Measurements from ENCODE around the gene DSC3.

Gene DSC3

DNA sequence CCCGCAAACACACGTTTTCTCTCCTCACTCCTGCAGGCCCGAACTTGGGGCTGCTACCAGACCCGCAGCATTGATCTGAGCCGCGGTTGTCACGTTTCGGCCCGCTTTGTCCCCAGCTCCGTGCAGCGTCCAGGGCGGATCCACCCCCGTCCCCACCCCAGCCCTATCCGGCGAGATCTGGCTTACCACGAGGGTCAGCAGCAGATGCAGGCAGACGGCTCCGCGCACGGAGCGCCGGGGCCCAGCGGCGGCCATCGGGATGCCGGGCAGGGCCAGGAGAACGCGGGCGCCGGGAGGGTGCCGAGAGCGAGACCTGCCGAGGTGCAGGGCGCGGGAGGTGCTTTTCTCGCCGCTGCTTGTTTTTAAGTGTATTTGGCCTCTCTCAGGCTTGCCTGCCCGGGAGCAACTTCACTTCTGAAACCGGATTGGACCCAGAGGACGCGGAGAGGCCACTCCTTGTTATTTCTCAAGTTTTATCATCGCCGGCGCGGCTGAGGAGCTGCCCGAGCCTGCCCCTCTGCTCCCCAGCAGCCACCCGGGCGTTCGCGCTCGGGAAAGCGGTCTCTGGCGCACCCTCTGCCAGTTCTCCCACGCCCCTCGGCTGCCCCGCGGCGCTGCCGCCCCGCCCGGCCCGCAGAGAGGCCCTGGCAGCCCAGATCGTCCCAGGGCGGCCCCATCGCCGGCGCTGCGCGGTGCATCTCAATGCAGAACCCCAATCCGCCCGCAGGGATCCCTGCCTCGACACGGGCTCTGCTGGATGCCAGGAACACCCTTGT lies at the start of gene DSC3:
DSC3 (minus strand) TSS at position 337 of the 776 bp plus-strand sequence; CDS start at position 255, 82 bp downstream.
- no peak for DNase-seq
- in situ Hi-C loops (cut with MboI; ENCODE audit: low pct_unique_long_range_greater_than_20kb, low sequenced_read_pairs), result no loop called here

DNA sequence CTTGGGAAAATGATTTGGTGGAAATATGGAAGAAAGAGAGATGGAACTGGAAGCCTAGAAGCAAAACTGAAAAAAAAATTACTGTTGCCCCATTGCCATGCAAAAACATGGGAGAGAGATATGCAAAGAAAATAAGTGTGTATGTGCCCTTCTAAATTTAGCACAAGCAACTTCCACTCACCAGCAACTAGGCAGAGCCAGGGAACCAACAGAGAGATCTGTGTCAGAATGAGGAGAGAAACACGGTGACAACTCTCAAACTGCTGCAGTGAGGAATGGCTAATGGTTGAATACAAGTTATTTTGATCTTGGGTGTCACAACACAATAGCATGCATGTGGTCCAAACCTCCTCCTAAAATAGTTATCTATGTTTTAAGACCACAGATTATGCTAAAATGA lies 48.8 kb upstream of the DSC3 start:
- DNase-seq, result no peak
- in situ Hi-C loops (cut with MboI; ENCODE audit: low pct_unique_long_range_greater_than_20kb, low sequenced_read_pairs), result no loop called here

DNA sequence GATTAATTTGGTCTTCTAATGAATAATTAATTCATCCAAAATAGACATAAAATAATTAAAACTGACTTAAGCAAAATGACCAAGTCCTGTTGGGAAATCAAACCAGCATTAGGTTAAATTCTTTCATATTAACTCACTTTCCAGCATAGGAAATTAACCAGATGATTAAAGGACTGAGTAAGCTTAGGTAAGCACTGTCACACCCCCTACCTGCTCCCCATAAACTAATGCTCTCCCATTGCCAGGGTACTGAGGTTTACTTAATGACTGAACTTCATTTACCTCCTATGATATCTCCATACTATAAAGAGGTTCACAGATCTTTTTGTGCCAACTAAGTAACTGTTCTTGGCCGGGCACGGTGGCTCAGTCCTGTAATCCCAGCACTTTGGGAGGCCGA lies 46.0 kb upstream of the DSC3 start:
- DNase-seq, result no peak
- in situ Hi-C loops (cut with MboI; ENCODE audit: low pct_unique_long_range_greater_than_20kb, low sequenced_read_pairs), result no loop called here

DNA sequence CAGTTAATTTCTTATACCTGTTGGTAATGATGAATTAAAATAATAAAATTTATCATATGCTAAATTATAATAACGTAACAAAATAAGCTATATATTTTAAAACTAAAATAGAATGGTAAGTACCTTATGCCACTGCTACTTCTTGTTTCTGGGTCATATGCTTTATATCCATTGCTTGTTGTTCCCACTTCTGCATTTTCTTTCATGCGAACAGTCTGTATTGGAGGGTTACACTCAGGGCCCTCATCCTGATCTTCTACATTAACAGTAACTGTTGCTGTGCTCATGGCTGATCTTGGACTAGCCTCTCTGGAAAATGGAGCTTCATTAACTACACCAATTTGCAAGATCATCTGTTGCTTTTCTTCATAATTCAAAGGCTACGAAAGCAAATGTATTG lies 37.4 kb upstream of the DSC3 start:
- in situ Hi-C loops (cut with MboI; ENCODE audit: low pct_unique_long_range_greater_than_20kb, low sequenced_read_pairs), result no loop called here
- DNase-seq, result peak; percentile 24

DNA sequence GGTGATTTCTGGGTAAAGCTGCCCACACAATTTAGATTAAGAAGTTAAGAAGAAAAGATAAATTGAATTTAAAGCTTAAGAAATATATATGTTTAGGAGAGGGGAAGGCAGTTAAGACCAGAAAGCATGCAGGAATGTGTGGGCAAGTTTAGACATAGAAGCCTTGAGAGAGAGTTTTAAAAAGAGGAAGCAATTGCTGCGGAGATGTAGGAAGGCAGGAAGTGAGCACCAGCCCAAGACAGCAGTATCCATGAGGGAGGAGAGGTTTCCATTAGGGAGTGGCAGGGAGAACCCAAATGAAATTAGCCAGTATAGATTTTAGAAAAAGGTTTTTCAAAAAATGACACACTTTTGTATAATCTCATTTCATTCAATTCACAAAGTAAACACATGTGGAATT lies 35.3 kb upstream of the DSC3 start:
- DNase-seq, result peak; percentile 76
- in situ Hi-C loops (cut with MboI; ENCODE audit: low pct_unique_long_range_greater_than_20kb, low sequenced_read_pairs), result no loop called here

DNA sequence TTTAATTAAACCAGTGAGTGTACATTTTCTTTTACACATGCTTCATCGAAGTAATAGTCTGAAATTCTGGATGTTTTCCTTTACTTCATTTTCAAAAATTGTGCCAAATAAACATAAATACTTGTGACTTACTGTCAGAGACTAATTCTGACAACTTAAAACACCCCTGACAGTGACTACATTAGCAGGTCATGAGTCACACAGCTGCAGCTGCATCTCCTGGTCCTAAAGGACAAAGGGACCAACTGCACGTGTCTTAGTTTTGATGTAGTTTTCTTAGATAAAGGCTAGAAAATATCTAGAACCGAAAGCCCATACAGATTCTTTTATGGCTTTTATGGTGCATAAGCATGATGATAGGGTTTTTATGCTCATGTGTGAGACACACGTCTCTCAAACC lies 29.6 kb upstream of the DSC3 start:
- in situ Hi-C loops (cut with MboI; ENCODE audit: low pct_unique_long_range_greater_than_20kb, low sequenced_read_pairs), result no loop called here
- DNase-seq, result no peak

DNA sequence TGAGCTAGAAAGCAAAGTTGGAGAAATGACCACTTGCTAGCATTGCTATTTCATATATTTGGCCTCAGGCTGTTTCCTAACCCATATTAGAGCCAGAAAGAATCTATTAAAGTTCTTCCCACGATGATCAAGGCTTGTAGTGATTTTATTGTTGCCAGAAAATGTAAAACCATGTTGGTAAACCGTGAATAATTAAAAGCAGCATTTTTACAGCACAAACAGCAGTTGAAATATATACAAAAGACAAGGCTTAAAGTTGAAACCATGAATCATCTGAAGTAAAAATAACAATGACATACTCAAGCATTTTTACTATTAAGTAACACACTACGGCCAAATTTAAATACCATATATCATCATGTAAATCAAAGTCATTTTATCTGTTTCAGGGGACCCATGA lies 27.7 kb upstream of the DSC3 start:
- in situ Hi-C loops (cut with MboI; ENCODE audit: low pct_unique_long_range_greater_than_20kb, low sequenced_read_pairs), result no loop called here
- DNase-seq, result no peak

DNA sequence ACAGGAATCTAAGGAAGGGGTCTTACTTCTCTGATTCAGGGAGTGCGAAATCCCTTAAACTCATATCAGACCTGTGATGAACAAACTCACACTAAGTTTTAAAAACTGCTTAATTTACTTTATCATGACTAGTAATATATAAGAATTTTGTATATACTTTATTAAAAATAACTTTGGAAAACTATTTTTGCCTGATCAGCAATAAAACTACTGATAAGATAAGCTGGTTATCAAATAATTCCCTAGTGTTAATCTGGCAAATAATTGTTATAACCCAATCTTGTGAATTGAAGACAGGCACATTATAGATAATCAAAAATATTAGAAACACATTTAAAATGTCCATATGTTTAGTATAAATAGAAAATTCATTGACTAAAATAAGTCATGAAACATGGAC lies 23.7 kb upstream of the DSC3 start:
- in situ Hi-C loops (cut with MboI; ENCODE audit: low pct_unique_long_range_greater_than_20kb, low sequenced_read_pairs), result no loop called here
- no peak for DNase-seq

DNA sequence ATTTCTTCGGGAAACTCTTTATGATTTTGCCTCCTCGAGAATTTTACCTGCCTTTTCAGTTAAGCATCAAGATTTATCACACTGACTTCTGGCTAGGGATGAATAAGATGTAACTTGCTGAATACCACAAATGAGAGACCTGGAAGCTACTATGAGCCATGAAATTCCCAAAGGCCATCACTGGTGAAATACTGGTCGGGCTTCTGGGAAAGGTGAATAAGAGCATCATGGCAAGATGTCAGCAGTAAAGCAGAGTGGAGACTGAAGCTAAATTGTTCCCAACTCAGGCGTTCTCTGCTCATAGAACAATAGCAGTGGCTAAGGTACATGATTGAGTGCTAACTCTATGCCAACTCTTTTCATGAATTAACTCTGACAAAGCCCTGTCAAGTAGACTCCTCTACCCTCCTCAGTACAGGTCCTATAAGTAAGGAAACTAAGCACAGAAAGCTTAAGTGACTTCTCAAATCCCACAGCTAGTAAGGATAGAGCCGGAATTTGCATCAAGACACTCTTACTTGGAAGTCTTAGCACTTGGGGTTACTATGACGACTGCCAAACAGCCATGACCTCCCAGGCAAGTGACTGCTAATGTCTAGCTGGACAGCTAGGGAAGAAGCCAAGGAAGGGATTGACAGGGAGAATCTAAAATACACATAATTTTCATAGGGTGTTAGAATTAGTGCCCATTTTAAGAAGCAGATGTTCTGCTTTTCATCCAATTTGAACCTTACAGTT lies 22.7 kb upstream of the DSC3 start:
- in situ Hi-C loops (cut with MboI; ENCODE audit: low pct_unique_long_range_greater_than_20kb, low sequenced_read_pairs), result no loop called here
- DNase-seq, result no peak

DNA sequence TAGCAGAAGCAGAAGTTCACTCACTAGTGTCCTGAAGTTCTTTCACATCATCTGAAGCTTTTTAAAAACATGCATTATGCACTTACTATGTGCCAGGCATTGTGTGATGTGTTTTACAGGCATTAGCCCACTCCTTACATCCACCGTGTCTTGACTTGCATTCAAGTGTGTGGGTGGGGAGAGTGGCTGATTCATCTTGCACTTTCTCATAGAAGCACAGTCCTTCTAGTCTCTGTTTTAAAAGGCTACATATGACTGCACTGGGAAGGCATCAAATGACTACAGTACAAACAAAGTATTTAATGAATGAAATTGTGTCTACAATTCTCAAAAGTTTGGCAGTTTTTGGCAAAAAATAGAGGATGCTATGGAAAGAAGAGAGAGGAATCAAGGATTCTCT lies 21.6 kb upstream of the DSC3 start:
- no peak for DNase-seq
- in situ Hi-C loops (cut with MboI; ENCODE audit: low pct_unique_long_range_greater_than_20kb, low sequenced_read_pairs), result no loop called here

DNA sequence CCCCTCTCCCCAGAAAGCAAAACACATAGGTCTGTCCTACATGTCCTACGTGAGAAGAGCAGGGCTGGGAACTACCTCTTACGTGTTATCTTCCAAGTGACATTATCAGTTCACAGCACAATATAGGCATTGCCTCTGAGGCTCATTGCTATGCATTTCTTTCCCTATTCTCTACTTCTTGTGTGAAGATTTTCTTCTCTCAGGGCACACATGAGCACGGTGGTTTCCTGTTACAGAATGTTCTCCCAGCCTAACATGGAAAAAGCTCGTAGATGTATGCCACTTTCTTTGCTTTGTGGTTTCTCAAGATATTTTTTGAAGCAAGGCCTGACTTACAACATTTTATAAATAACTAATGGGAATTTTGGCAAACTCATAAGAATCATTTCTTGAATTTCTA lies 19.4 kb upstream of the DSC3 start:
- peak; percentile 14 for DNase-seq
- in situ Hi-C loops (cut with MboI; ENCODE audit: low pct_unique_long_range_greater_than_20kb, low sequenced_read_pairs), result no loop called here

DNA sequence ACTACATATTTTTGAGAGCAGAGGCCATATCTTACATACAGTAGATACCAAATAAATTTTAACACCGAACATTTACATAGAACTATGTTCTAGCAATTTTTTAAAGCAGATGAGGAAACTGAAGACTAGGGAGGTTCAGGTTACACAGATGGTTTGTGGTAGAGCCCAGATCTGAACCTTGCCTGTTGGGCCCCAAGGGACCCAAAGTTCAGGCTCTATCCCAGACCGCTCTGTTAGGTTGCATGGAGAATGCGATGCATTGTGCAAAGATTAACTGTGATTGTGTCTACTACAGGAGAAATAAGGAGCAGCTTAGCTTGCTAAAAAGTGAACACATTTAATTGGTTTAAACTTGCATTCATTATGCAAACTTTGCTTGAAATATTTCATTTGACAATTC lies 16.4 kb upstream of the DSC3 start:
- DNase-seq, result no peak
- in situ Hi-C loops (cut with MboI; ENCODE audit: low pct_unique_long_range_greater_than_20kb, low sequenced_read_pairs), result no loop called here

DNA sequence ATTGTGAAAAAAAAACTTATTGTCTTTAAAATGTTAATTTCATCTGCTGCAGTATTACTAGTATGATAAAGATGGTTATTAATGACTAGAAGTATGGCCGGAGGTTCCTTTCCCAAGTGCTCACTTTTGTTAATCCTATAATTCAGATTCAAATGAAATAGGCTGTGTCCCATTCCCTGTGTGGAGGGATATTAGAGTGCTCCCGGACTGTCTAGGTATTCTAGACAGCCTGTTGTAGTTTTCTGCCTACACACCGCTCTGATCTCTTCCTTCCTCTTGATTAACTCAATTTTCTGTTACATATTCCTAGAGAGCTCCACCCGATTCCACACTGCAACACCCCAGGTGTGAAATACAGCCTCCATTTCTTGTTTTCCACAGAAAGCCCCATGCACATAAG lies 15.4 kb upstream of the DSC3 start:
- in situ Hi-C loops (cut with MboI; ENCODE audit: low pct_unique_long_range_greater_than_20kb, low sequenced_read_pairs), result no loop called here
- no peak for DNase-seq

DNA sequence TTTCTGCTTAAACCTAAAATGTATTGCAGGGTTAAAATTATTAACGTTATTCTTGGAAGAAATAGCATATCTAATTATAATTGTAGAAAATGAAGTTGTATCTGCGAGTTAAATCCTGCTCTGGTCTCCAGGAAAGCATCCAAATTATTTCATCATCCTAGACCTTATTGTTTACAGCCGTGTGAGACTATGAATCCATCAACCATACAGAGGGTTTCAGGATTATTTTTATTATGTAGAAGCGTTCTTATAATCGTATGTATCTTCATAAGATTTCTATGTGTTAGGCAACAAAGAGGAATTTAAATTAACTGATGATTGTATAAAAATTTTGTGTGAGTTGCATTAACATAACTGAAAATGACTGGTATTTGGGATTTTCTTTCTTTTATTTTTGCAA lies 14.5 kb upstream of the DSC3 start:
- in situ Hi-C loops (cut with MboI; ENCODE audit: low pct_unique_long_range_greater_than_20kb, low sequenced_read_pairs), result no loop called here
- no peak for DNase-seq

DNA sequence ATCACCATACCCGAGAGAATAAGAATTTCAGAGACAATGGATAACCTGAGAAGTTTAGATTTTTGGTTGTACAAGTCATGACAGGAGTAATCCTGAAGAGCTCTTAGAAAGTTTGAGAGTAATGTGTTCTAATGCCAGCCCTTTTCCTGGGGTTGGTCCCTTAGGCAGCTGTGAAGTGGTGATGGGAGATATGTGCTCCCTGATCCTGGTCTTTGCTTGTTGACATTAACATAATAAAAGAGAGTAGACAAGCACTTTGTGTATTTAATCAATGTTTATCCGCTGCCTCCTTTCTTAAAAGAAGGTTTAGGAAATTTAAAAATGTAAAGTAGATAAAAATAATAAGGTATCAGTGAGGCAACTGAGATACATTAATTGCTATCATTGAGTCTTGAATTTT lies 13.8 kb upstream of the DSC3 start:
- in situ Hi-C loops (cut with MboI; ENCODE audit: low pct_unique_long_range_greater_than_20kb, low sequenced_read_pairs), result no loop called here
- DNase-seq, result no peak

DNA sequence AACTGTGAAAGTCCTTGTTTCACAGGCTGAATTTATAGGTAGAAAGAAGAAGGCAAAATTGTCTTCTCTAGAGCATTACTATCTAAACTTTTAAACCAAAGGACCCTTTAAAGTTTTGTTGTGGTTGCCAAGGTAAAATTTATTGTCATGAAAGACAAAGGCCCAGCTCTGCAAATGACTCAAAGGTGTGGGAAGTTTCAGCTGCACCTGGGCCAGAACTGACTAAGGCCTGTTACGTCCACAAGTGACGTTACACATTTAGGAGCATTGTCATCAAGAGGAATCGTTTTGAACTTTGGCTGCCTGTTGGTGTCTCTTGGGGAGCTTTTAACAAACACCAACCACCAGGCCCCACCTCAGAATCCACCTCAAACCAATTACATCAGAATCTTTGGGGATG lies 8.1 kb upstream of the DSC3 start:
- in situ Hi-C loops (cut with MboI; ENCODE audit: low pct_unique_long_range_greater_than_20kb, low sequenced_read_pairs), result no loop called here
- DNase-seq, result no peak

DNA sequence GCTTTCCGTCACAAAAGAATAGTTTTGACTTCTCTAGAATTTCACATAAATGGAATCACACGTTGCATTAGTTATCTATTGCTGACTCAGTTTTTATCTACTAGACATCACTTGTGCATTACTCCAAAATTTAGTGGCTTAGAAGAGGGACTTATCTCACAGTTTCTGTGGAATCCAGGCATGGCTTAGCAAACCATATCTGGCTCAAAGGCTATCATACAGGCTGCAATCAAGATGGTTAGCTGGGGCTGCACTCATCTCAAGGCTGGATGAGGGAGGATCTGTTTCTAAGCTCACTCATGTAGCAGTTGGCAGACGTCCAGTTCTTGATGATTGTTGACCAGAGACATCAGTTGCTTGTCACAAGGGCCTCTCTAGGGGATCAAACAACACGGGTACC lies 6.6 kb upstream of the DSC3 start:
- in situ Hi-C loops (cut with MboI; ENCODE audit: low pct_unique_long_range_greater_than_20kb, low sequenced_read_pairs), result no loop called here
- no peak for DNase-seq

DNA sequence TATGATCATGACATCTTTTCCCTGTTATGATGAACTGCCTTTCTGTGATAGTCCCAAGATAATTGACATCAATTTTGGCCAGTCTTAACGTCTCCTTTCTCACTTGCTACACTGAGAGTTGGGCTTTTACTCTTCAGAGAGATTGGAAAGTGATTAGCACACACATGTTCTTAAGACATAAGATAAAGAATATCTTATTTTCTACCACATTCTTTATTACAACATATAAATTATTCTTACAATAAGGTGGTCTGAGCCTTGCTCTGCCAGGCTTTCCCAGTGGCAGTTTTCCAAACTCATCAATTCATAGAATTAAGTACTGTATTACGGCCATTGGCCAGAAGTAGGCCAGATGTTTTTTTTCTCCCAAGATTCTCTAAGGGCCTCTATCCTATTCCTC lies 5.7 kb upstream of the DSC3 start:
- no peak for DNase-seq
- in situ Hi-C loops (cut with MboI; ENCODE audit: low pct_unique_long_range_greater_than_20kb, low sequenced_read_pairs), result no loop called here

DNA sequence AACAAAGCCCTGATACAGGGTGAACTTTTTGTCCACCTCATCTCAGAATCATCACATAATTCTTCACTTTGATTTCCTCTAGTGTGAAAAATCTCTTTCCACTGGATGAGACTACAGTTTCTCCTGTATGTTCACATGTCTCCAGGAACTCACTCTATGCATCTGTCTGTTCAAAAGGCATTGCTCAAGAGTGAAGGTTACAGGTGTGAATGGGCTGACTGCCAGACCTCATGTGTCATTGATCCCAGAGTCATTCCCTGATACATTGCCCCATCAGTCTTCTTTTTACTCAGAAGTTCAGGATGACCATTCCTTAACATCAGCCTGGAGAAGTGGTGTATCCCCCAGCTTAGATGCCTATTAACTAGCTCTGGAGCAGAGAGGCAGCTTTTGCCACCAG lies 4.4 kb upstream of the DSC3 start:
- in situ Hi-C loops (cut with MboI; ENCODE audit: low pct_unique_long_range_greater_than_20kb, low sequenced_read_pairs), result no loop called here
- no peak for DNase-seq

DNA sequence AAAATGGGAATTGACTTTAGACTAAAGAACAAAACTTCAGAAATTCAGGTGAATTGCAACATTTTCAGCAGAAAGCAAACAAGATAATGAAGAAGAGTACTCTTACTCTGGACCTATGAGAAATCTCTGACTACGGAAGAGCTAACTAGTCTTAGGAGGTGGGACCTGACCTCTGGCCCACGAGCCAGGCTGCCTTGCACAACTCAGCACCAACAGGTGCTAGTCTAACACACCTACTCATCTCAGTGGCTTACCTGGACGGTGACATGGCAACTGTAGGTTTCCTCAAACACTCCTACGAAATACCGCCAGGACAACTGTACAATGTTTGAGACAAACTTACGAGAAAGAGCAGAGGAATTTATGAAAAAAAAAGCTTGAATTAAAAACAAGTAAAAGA lies 3.1 kb upstream of the DSC3 start:
- no peak for DNase-seq
- in situ Hi-C loops (cut with MboI; ENCODE audit: low pct_unique_long_range_greater_than_20kb, low sequenced_read_pairs), result no loop called here

DNA sequence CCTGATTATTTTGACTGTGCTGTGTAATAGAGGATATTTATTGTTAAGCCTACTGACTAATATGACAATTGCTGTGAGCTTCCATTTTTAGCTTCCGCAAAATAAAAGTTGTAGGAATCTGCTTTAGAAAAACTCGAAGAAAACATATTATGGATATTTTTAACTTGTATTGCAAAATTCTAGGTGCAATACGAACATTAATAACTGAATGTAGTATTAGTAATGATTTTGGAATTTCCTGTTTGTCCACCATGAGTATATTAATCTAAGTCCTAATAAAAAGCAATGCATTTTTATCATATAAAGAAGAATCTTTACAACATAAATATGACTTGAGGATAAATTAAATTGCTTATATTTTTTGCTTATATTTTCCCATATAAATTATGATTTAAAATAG lies 2.4 kb upstream of the DSC3 start:
- no peak for DNase-seq
- in situ Hi-C loops (cut with MboI; ENCODE audit: low pct_unique_long_range_greater_than_20kb, low sequenced_read_pairs), result no loop called here
